Measurements from ENCODE around the gene ITGA11.

The ITGA11 gene

DNA sequence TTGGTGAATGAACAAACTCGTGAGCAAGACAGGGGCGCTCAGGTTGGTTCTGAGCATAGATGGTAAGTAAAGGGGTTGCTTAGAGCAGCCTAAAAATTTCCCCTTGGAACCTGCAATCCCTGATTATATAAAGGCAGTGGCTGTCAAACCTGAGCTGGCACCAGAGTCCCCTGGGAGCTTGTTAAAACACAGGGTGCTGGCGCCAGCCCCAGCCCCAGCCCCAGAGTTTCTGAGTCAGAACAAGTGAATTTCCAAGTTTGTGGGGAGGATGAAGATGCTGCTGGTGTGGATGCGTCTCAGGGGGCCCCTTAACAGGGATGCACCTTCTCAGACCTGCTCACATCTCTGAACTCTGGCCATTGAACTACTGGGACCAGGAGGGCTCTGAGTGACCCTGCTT lies 106.2 kb downstream of the ITGA11 start:
- DNase-seq, result peak; percentile 38

DNA sequence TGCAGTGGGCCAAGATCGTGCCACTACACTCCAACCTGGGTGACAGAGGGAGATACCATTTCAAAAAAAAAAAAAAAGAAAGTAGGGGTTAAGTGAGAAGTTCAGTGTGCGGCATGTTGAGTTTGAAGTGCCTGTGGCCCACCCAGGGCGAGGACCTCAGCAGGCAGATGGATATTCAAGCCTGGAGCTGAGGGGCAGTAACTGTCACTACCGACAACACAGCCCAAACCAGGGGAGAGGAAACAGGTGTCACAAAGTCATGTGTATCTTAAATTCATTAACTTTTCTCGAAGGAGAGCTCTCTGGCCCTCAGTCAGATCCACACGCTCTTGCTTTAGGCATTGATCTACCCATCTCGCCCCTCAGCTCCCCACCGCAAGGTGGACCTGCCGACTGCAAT lies 109.2 kb downstream of the ITGA11 start:
- DNase-seq, result no peak

DNA sequence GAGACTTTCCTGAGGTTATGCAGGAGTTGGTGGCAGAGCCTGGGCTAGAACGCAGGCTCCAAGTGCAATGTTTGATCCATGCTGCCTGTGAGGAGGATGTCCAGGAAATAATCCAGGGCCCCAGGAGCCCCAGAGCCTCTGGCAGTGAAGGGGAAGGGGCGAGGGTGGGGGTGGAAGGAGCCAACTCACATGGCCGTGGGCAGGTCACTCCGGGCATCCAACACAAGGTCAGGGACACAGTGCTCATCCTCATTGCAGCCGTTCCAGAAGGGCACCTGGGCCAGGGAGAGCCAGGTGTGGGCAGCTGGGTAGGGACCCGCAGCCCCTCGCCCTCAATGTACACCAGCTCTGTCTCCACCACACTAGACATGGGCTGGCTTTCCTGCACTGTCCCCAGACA lies 110.7 kb downstream of the ITGA11 start:
- no peak for DNase-seq

DNA sequence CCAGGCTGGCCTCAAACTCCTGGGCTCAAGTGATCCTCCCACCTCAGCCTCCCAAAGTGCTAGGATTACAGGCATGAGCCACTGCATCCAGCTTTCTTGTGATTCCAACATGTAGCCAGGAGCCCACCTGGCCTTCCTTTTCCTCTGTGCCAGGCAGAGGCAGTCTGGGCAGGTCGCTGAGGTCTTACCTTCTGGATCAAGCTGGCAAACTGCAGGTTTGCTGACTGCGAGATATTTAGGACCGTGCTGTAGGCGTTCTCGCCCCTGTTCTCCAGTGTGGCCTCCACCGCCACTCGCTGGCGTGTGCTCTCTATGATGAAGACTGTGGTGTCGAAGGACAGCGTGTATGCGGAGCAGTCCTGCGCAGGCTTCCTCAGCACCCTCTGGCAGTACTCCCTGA lies 112.0 kb downstream of the ITGA11 start:
- DNase-seq, result no peak

DNA sequence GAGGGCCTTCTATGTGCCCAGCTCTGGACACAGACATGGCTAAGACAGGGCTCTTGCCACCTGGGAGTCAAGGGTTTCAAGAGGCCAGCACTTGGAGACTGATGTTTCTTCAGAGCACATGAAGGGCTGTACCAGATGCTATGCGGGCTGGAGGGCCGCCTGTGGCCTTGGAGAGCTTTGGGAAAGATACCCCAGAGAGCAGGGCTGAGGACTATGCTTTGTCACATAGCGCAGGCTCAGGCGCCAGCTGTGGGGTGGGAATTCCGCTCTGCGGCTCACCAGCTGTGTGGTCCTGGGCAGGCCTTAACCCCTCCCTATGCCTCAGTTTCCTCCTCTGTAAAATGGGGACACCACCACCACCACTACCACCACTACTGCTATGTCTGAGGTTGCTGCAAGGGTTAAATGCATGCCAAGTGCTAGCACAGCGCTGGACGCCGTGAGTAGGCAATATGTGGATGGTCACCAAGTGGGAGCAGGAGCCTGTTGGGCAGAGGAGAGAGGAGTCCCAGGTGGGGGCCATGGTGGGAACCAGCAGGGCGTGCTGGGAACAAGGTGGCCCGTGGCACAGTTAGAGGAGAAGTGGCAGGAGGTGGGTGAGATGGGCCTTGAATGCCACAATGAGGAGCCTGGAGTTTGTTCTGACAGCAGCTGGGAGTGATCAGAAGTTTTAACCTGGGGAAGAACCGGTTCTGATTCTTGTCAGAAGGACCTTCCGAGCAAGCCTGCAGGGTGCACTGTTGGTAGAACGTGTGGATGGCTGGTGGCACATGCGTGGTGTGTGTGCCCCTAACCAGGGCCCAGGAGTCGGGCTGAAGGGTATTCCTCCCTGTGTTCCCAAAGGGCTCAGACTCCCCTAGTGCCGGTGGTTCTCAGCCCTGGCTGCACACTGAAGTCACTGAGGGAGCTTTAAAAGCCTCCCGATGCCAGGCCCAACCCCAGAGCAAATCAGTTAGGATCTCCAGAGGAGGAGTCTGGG lies 112.7 kb downstream of the ITGA11 start:
- no peak for DNase-seq

DNA sequence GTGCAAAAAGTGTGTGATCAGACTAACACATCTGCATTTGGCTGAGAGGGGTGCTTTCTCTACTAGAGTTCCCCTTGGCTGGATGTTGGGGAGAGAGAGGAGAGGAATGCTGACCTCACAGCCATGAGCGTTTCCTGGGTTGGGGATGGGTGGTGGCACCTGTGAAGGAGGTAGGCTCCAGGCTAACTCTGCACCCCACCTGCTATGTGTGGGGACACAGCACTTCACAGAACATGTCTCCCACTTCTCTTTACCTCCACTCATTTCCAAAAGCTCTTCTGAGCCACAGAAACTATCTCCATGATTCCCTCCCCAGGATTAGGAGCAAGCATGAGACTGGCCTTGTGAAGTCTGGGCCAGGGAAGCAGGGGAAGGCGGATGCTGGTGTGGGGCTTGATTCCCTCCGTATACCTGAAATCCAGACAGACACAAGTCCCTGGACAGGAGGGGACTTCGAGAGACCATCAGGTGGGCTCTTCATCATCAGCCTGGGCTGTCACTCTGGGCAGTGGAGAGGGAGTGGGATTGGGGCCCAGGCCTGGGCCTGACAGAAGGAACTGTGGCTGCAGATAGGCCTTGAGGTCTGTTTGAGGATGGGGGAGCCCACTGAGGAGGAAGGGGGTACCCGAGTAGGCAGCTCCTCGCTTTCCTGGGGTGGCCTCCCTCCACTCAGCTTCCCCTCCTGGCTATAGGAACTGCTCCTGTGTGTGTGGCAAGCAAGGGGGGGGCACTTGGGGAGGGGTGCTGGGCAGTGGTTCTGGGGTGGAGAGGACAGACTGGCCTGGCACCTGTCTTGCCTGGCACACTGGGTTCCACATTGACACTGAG lies 113.7 kb downstream of the ITGA11 start:
- DNase-seq, result no peak

DNA sequence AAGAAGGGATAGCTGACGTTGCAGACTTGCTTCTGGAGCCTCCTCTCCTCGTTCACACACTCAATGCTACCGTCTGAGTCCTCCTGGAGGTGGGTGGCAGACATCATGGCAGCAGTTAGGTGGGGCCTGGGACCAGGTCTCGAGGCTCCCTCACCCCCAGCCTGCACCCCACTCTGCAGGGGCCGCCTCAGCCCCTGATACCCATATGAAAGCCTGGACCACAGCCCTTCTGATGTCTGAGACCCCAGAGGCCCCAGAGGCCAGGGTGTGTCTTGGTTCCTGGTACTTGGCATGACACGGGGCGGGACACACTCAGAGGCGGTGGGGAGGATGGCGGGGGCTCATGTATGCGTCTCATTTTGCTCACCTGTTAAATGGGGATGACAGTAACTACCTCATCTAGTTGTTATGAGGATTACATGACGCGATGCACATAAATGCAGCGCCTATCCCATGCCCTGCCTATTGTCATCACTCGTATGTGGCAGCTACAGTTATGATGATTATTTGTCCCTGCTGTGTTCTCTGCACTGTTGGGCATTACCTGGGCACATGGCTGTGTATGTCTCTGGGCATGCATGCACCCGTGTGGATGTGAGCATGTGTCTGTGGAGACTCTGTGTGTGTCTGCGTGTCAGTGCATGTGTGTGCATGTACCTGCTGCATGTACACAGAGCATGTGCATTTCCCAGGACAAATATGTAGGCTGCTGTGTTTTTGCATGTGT lies 114.5 kb downstream of the ITGA11 start:
- DNase-seq, result no peak

DNA sequence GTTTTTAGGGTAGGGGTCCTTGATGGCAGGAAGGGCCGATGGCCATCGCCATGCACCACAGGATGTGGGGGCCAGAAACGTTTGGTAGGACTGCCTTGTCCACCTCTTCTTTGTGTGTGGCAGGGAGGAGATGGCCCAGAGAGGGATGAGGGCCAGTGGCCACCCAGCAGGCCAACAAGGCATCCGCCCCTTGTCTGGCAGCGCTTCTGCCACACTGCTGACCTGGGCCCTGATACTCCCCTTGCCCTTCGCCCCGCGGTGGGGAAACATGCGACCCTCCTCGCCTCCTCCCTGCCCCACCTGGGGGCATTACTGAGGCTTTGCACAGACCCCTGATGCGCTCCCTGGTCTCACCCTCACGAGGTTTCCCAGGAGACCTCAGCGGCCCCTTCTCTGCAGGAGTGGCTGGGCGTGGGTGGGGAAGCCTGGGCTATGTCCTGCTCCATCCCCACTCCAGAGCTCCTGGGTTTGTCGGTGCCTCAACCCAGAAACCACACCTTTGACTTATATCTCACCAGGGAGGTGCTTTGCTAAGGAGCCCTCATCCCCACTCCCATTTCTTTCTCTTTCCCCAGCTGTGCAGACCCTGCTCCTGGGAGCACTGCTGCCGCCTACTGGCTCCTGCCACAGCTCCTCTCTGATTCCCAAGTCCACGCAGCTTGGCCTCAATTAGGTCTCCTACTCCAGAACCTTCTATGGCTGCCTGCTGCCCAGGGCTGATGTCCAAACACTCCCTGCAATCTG lies 115.7 kb downstream of the ITGA11 start:
- DNase-seq, result no peak

DNA sequence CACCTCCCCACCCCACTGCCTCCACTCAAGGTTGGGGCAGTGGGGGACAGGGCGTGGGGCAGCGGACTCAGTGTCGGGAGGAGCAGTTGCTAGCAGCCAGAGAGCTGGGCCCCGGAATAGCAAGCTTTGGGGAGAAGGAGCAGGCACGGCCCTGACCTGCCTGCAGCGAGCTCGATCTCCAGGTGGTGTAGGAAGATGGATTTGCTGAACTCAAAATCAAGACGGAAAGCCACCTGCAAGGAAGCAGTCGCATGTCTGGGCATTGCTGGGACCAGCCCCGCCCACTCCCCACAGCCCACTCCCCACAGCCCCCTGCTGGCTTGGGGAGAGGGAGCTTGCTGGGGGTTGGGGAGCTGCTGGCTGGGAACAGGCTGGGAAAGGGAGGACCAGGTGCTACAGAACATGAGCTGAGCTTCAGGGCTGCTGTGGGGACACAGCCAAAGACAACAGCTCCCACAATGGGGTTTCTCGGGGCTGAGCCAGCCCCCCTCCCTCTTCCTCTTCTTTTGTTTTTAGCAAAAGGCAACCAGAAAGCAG lies 116.4 kb downstream of the ITGA11 start:
- no peak for DNase-seq

DNA sequence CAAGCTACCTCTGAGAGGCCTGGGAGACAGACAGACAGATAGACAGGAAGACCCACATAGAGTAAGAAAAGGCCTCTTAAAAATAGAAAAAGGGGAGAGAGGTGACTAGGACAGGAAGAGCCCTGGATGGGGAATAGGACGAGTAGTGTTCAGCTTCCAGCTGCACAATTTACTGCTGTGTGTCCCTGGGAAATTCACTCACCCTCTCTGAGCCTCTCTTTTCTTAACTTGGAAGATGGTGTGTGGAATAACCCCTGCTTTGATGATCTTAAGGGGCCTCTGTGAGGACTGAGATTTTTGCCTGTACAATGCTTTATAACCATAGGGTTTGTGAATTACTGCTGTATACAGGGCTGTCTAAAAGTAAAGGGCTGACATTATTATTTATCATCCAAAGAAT lies 116.9 kb downstream of the ITGA11 start:
- no peak for DNase-seq

DNA sequence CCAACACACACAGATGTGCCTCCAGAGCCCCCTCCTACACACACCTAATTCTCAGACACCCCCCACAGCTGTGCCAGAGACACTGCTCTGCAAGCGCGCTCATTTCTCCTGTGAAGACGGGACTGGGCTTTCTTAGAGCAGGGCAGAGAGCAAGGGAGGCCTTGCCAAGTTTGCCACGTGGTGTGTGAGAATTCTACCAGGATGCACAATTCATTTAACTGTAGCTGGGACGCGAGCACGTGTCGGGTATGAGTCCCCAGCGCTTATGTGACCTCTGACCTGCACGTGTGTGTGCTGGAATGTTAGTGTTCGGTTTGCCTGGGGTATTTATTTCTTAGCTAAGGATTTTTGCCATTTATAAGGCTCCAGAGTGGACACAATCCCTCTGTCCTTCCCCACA lies 117.4 kb downstream of the ITGA11 start:
- DNase-seq, result no peak

DNA sequence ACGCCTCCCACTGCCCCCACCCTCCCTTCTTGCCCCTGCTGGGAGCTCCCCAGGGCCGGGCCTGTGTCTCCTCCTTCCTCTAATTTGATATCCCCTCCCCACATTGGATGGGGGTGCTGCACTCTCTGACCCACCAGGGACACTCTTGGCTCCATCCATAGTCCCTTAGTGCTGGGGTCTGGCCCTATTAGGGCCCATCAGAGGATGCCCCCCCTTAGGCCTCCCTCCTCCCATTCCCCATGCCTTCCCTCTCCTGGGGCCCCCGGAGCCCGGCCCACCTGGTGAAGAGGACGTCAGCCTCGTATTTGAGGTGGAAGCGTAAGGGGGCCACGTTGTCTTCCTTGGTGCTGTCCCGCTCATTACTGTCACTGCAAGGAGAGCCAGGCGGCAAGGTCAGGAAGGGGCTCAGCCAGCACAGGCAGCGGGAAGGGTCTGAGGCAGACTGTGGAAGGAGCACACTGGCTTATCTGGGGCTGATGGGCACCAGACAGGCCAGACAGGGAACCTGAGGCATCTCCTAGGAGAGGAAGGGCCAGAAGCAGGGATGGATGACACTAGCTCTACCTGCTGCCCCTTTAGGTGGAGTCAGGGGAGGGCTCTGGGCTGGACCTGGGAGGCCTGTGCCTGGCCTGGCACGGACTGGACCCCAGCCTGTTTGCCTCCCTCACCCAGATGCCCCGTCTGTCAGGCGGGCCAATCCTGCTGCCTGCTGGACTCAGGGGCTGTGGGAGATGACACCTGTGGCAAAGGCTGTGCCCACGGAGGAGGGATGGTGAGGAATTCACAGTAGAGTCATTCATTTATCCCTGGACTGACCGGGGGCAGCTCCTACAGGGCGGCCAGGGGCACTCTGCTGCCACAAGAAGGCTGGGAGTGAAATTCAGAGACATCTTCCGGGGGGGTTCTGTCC lies 118.2 kb downstream of the ITGA11 start:
- DNase-seq, result no peak

DNA sequence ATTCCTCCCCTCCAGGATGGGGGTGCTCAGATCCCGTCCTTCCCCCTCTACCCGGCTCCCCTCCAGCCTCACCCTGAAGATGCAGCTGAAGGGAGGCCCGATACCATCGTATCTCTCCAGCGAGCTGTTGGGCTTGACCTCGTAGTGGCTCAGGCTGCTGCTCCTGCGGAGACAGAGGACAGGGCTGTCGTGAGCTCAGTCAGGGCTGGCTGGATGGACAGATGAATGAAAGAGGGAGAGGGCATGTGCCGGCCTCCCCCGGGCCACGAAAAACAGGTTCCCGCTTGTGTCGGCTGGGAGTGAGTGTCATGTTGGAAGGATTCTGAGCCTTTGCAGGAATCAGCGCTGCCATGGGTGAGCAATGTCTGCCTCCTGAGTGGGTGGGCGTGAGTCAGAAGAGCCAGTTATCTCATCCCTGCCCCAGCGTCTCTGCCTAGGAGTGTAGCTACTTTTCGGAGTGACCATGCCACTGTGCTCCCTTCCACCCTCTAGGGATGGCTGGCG lies 119.2 kb downstream of the ITGA11 start:
- no peak for DNase-seq

DNA sequence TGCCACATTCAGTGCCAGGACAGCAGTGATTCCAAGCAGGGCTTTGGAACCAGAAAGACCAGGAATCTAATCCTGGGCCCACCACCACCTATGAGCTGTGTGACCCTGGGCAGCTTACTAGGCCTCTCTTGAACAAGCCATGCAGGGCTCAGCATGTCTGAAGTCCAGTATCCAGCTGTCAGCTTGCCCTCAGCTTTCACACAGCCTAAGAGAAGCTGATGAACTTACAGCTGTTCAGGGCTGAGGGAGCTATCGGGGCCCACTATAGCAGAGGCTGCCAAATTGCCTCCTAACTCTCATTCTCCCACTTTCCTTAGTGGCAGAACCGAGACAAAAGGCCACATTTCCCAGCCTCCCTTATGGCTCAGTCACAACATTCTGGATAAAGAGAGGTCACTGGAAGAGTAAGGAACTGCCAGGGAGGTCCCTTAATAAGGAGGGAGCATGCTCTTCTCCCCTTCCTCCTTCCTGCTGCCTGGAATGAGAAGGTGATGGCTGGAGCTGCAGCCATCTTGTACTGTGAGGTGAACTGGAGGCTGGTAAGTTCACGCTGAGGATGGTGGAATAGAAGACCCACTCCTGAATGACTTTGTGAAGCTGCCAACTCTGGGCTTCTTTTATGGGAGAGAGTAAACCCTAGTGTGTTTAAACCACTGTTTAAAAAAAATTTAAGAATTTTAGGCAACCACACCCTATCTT lies 120.0 kb downstream of the ITGA11 start:
- DNase-seq, result no peak

DNA sequence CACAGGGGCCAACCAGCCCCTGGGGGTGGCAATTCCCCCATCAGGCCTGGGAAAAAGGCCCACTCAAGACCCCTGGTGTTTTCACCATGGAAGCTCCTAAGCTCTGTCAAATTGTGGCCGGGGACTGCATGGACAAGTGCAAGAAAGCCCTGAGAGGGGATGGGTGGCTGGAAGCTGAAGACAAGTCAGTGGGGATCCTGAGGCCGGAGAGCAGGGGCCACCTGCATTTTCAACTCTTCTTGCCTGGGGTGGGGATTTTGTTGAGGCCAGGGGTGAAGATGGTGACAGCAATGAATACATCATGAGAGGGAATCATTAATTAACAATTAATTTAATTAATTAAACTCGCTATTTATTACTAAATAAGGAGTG lies 120.5 kb downstream of the ITGA11 start:
- no peak for DNase-seq

DNA sequence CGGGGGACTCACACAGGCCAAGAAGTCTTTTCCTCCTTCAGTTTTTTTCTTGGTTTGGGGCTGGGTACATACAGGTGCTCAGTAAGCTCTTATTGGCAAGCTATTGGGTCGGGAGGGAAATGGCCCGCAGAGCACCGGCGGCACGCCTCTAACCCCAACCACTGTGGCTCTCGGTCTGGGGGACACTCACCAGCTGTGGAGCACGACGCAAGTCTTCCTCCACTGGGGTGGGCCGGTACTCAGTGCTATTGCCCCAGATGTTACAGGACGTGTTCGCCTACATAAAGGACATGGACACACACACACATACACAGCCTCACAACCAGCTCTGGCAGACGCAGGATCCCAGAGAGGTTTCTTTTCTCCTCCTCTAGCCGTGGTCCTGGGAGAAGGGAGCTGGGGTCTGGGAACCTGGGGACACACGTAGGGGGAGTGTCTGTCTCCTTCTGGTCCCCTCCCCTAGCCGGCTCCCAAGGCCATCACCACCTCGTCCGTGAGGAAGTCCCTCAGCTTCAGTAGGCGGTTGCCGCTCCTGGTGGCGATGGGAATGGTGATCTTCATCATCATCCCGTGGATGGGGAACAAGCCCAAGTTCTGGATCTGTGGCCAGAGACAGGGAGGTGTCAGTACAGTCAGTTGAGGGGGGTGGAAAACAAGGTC lies 121.0 kb downstream of the ITGA11 start:
- DNase-seq, result no peak

DNA sequence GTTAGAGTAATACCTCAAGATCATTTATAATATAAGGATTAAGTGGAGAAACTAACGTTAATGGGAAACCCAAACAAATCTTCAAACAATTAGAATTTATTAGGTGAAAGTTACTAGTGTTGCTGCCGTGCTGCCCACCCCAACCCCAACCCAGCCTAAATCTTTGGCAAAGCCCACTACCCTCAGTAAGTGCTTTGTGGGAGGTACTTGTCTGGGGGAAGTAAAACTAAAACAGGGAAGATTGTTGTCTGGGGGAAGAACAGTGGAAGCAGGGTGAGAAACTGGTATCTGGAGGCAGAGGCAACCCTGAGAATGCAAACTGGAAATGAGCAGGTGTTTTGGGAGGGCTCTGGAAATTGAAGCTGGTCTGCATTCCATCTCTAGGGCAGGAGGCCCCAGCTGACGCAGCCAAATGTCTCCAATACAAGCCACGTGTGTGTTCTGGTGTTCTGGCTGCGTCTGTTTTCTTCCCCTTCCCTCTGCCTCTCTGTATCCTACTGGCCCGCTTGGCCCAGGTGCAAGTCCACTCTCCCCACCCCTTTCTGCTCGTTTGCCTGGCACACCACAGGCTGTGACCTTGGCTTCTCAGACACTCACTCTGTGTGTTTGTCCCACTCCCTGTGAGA lies 121.7 kb downstream of the ITGA11 start:
- no peak for DNase-seq

DNA sequence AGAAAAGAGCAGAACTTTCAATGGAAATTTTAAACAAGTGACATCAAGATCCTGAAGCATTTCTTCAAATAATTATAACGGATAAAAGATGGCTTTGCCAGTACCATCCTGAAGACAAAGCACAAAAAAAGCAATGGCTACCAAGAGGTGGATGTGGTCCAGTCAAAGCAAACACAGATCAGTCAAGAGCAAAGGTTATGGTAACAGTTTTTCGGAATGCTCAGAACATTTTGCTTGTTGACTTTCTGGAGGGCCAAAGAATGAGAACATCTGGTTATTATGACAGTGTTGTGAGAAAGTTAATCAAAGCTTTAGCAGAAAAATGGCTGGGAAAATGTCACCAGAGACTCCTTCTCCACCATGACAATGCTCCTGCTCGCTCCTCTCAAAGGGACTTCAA lies 122.9 kb downstream of the ITGA11 start:
- no peak for DNase-seq

Data from fibroblast of skin of scalp (primary cell).